ENCODE data around the gene GRIFIN.

GRIFIN gene

GRCh38 chr7:2497500-2498336 lies 21.5 kb upstream of the GRIFIN start:
- peak; percentile 69 for DNase-seq

DNA sequence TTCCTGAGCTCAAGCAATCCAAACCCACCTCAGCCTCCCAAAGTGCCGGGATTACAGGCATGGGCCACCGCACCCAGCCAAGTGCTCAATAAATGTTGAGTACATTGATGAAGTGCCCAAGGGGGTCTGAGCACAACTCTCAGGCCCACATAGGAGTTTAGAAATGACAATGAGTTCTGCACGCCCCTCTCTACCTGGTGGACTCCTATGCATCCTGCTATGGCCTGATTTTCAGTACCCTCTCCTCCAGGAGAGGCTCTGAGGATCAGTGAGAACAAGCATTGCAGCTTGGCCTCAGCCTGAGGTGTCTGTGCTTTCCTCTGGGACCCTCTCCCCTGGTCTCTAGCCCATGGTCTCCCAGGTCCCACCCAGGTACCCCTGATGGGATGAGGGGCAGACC lies 20.9 kb upstream of the GRIFIN start:
- no peak for DNase-seq

- DNase-seq, result no peak
These were observed 20.2 kb upstream of the GRIFIN start for GRCh38 chr7:2496375-2496774.

- no peak for DNase-seq
These were observed 19.5 kb upstream of the GRIFIN start for GRCh38 chr7:2495418-2496299.

DNA sequence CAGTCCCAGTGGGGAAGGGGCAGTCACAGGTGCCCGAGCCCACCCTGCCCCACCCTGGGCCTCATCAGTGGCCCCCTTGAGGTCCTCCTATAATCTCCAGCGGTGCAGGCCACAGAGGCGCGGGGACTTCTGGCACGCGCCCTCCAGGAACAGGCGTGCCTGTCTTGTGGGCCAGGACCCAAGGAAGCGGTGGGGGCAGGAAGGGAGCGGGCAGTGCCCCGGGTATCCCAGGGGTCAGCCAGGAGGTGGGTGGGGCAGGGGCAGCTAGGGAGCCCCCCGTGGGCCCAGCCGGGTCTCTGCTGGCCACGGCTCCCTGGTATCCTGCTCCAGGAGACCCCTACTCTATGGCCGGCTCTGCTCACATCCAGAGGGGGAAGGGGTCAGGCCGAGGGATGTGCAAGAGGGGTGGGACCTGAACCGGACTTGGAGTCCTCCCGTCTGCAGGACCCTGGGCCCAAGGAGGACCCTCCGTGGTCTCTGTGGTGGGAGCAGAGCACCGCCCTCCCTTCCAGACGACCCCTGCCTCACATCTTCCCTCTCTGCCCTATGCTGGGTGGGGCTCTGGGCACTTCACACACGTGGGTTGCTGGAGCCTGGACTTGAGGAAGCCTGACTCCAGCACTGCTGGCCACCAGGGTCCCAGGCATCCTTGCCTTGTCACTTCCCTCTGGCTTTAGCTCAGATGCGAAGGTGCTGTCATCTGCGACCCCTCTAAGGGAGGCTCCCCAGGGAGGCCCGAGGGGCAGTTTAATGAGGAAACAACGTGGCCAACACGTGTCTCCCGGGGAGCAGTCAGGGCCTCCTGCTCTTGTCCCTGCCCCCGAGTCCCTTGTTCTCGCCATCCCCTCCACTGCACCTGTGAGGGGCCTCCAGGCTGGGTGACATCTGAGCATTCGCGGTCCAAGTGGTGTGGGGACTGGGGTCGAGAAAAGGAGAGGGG lies 18.3 kb upstream of the GRIFIN start:
- DNase-seq, result no peak

DNA sequence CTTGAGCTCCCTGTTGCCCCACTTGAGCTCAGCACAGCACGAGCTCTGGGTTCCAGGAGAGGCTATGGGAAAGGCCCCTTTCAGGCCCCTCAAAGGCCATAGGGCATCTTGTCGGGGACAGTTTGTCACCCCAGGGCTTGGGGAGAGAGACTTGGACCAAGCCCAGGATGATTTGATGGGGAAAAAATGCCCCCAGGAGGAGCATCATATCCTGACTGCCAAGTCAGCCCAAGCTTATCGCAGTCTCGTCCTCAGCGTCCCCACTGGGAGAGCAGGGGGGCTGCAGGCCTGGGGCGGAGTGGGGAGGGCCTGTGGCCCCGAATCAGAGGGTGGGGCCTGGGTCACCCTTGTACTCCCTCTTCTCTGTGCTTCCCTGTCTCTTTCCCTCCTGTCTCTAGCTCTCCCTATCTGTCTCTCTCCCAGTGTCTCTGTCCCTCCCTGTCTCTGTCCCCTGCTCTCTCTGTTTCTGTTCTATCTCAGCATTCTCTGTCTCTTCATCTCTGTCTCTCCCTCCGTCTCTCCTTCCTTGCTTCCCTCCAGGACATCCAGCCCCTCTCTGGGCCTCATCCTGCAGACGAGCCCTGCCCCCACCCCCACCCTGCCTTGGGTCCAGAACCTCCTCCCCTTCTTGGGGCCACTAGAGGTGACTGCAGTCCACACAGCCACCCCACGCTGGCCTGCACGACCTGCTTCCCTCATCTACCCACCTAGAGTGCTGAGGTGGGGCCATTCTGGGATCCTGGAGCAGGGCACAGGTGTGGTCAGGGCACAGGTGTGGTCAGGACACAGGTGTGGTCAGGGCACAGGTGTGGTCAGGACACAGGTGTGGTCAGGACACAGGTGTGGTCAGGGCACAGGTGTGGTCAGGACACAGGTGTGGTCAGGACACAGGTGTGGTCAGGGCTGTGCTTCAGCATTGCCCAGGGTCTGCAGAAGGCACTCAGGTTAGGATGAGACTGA lies 17.3 kb upstream of the GRIFIN start:
- DNase-seq, result no peak

- no peak for DNase-seq
These were observed 15.8 kb upstream of the GRIFIN start for GRCh38 chr7:2492038-2492437.

GRCh38 chr7:2490181-2490651 lies 14.0 kb upstream of the GRIFIN start:
- no peak for DNase-seq

GRCh38 chr7:2488681-2489080 lies 12.5 kb upstream of the GRIFIN start:
- DNase-seq, result no peak

DNA sequence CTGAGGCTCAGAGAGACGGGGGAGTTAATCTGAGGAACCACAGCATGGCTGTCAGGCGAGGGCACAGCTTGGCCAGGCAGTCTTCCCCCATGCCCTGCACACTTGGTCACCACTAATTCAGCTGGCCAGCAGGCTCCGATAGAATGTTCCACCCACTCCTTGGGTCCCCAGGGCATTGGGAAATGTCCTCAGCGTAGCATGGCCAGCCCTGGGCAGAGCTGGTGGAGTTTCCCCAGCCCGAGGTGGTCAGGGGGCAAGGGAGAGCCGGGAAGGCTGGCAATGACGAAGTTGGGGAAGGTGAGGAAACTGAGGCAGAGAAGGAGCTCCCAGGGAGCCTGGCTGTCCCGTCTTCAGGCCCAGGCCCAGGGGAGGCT lies 12.1 kb upstream of the GRIFIN start:
- no peak for DNase-seq

DNA sequence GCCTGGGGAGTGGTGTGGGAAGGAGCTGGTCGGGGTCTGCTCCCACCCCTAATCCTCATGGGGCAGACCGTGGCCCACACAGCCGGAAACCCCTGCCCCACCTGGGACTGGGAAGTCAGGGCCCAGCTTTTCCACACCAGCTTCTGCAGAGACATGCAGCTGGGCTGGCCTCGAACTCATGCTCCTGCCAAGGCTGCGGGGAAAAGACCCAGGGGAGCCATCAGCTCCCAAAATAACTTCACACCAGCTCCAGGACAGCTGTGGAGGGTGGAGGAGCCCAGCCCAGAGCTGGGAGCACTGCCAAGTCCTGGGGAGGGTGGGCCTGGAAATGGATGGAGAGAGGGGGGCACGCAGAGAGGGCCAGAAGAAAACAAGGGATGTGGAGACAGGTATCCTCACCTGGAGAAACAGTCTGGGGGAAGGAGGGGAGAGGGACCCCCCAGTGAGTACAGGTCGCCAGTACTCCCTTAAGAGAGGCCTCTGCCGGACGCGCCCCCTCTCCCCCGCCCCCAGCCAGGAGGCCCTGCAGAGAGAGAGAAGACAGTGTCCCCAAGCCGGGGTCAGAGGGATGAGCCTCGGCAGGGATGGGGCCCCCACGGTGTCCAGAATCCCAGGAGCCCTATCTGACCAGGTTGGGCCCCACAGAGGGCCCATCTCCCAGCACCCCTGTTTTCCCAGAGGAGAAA lies 11.5 kb upstream of the GRIFIN start:
- DNase-seq, result peak; percentile 43

GRCh38 chr7:2484868-2485267 lies 8.7 kb upstream of the GRIFIN start:
- DNase-seq, result no peak

GRCh38 chr7:2483494-2483893 lies 7.3 kb upstream of the GRIFIN start:
- peak; percentile 73 for DNase-seq

DNA sequence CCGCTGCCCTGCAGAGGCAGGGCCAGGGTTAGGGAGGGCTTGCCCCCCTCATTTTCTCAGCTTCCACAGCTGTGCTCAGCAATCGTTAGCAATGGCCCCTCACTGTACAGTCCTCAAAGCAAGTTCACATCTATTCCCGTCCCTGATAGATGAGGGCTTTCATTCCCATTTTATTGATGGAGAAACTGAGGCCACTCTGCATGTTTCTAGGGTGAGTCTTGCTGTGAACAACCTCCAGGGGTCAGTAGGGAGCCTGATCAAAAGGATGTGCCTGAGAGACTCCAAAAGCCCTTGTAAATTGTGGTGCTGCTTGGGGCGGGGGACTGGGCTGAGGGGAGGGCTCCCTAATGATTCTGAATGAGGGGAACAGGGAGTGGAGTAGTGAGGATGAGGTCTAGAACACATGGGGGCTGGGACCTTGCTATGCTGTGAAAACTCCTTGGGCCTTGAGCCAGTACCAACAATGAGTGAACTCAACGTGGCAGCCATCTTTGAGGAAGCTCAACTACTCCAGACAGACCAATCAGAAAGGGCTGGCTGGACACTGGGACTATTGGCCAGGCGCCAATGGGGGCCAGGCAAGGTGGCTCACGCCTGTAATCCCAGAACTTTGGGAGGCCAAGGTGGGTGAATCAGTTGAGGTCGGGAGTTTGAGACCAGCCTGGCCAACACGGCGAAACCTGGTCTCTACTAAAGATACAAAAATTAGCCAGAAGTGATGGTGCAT lies 6.7 kb upstream of the GRIFIN start:
- no peak for DNase-seq

- DNase-seq, result no peak
These were observed 5.0 kb upstream of the GRIFIN start for GRCh38 chr7:2481195-2481594.

DNA sequence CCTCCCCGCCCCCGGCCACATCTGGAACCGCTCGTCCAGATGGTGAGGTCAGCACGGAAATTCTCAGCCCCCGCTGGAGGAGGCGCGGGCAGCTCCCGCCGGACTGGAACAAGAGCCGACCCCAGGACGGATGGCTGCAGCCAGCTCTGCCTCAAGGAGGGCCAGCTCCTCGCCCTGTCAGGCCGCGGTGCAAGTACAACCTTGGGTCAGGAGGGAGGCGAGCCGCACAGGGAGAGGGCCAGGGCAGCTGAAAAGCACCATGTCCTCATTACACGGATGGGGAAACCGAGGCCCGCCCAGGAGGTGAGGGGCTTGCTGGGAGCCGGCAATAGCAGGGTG lies 3.8 kb upstream of the GRIFIN start:
- DNase-seq, result no peak

- DNase-seq, result no peak
These were observed 3.3 kb upstream of the GRIFIN start for GRCh38 chr7:2479276-2480069.

DNA sequence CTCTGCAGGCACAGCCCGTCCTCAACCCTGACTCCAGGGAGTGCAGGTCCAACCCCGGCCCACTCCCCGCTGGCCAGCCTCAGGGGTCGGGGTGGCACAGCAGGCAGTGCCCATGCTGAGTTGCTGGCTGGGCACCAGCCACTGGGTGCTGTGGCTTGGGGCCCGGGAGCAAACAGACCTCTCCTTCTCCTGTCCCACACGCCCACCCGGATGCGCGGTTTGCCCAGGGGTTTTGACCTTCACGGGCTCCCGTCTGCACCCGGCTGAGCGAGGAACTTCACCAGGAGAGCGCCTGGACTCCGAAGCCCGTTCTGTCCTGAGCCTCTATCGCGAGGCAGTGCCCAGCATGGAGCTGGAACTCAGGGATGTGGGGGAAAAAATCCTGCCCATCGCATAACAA lies 2.6 kb upstream of the GRIFIN start:
- no peak for DNase-seq

GRCh38 chr7:2478399-2478785 lies 2.2 kb upstream of the GRIFIN start:
- no peak for DNase-seq

Measured in DMS 273 treated with DMSO at 0.1 percent for 48 hours (cell line).